ENCODE results near the gene B4GALT3. TPM values are rescaled to one million over a fixed set of nuclear protein-coding genes. Genes with fewer than 3 reads are reported as not detected.

B4GALT3 gene
- total RNA-seq, 1 experiment from 2014 or later, result 39.6 TPM

- Mint-ChIP-seq H3K9me3 (ENCODE audit: unreplicated experiment) (no peaks in the 10 kb centered on the region), H3K27ac (ENCODE audit: unreplicated experiment) (no peak overlapping the region), H3K27me3 (ENCODE audit: insufficient read depth, unreplicated experiment) (no peaks in the 10 kb centered on the region), H3K4me3 (ENCODE audit: unreplicated experiment) (no peak overlapping the region), H3K4me1 (ENCODE audit: low read depth, unreplicated experiment) (no peaks in the 10 kb centered on the region), H3K36me3 (ENCODE audit: insufficient read depth, unreplicated experiment) (peaks cover 38% of the 10 kb centered on the region)
- Histone ChIP-seq H3K4me1 (no peaks in the 10 kb centered on the region), H3K36me3 (ENCODE audit: control insufficient read depth, insufficient read depth, low read length) (peaks cover 1% of the 10 kb centered on the region; the same call in 1 of the 2 replicates), H3K9me3 (no peaks in the 10 kb centered on the region), H3K27me3 (replicated peaks; ENCODE audit: control insufficient read depth, insufficient read depth, low read length) (no peaks in the 10 kb centered on the region), H3K4me3 (ENCODE audit: low read depth, low read length) (no peak overlapping the region)
- POLR2A ChIA-PET, result no interaction called here
- intact Hi-C loops (cut with micrococcal nuclease; ENCODE audit: unreplicated experiment), result no loop called here
- CTCF ChIA-PET, result no interaction called here
- TF ChIP-seq, protein P1, sequence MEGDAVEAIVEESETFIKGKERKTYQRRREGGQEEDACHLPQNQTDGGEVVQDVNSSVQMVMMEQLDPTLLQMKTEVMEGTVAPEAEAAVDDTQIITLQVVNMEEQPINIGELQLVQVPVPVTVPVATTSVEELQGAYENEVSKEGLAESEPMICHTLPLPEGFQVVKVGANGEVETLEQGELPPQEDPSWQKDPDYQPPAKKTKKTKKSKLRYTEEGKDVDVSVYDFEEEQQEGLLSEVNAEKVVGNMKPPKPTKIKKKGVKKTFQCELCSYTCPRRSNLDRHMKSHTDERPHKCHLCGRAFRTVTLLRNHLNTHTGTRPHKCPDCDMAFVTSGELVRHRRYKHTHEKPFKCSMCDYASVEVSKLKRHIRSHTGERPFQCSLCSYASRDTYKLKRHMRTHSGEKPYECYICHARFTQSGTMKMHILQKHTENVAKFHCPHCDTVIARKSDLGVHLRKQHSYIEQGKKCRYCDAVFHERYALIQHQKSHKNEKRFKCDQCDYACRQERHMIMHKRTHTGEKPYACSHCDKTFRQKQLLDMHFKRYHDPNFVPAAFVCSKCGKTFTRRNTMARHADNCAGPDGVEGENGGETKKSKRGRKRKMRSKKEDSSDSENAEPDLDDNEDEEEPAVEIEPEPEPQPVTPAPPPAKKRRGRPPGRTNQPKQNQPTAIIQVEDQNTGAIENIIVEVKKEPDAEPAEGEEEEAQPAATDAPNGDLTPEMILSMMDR (IDR thresholded peaks at IDR 0.05; ENCODE audit: insufficient read depth in 1 of 2, low read depth in 1 of 2, low read length in 1 of 2, severe bottlenecking in 1 of 2, unreplicated experiment in 1 of 2), result no peak
- no peak for DNase-seq
- no TSS peak for BruUV-seq (replicated peaks)
These were observed 48.5 kb downstream of the B4GALT3 start for GRCh38 chr1:161128591-161129420.

DNA sequence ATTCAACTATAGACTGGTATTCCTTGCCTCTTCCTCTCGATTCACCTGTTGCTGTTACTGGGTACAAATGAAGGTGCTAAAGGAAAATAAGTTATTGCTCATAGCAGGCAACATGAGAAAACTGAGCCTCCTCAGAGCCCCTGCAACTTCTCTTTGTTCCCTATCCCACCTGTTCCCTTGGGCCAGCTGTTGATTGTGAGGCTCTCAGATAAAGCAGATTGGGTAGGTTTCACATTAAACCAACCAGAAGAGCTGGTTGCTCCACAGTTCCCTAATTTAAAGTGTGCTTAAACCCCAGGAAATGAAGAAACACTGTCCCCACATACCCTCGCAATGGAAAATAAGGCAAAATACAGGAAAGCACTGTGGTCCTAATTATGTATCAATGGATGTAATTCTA is 49.7 kb downstream of the B4GALT3 start:
- CTCF ChIA-PET, result no interaction called here

GRCh38 chr1:161122967-161123366 is 54.3 kb downstream of the B4GALT3 start:
- Mint-ChIP-seq H3K4me3 (ENCODE audit: unreplicated experiment) (no peak overlapping the region), H3K27ac (ENCODE audit: unreplicated experiment) (no peak overlapping the region), H3K4me1 (ENCODE audit: low read depth, unreplicated experiment) (peaks cover 13% of the 10 kb centered on the region), H3K9me3 (ENCODE audit: unreplicated experiment) (no peaks in the 10 kb centered on the region), H3K36me3 (ENCODE audit: insufficient read depth, unreplicated experiment) (peaks cover 77% of the 10 kb centered on the region), H3K27me3 (ENCODE audit: insufficient read depth, unreplicated experiment) (no peaks in the 10 kb centered on the region)
- H3K4me1 ChIP-seq, result peaks cover 17% of the 10 kb centered on the region
- H3K4me3 ChIP-seq (ENCODE audit: low read depth, low read length), result no peak overlapping the region
- no TSS peak for BruUV-seq (replicated peaks)
- intact Hi-C loops (cut with micrococcal nuclease; ENCODE audit: unreplicated experiment), result no loop called here
- H3K27me3 ChIP-seq (replicated peaks; ENCODE audit: control insufficient read depth, insufficient read depth, low read length), result no peaks in the 10 kb centered on the region
- POLR2A ChIA-PET, result no interaction called here
- peaks cover 5% of the 10 kb centered on the region for H3K36me3 ChIP-seq (ENCODE audit: control insufficient read depth, insufficient read depth, low read length)
- CTCF ChIA-PET, result no interaction called here
- H3K9me3 ChIP-seq, result no peaks in the 10 kb centered on the region
- no peak for DNase-seq
- TF ChIP-seq, protein P1 (IDR thresholded peaks at IDR 0.05; ENCODE audit: insufficient read depth in 1 of 2, low read depth in 1 of 2, low read length in 1 of 2, severe bottlenecking in 1 of 2, unreplicated experiment in 1 of 2), result no peak

More for the DNA sequence above, 49.7 kb downstream of the B4GALT3 start:
- peaks cover 3% of the 10 kb centered on the region; the same call in 1 of the 2 replicates for H3K36me3 ChIP-seq (ENCODE audit: control insufficient read depth, insufficient read depth, low read length)
- H3K27ac Mint-ChIP-seq (ENCODE audit: unreplicated experiment), result no peak overlapping the region
- no peaks in the 10 kb centered on the region for H3K4me1 ChIP-seq
- intact Hi-C loops (cut with micrococcal nuclease; ENCODE audit: unreplicated experiment), result no loop called here
- TF ChIP-seq, protein P1 (IDR thresholded peaks at IDR 0.05; ENCODE audit: insufficient read depth in 1 of 2, low read depth in 1 of 2, low read length in 1 of 2, severe bottlenecking in 1 of 2, unreplicated experiment in 1 of 2), result no peak
- no peaks in the 10 kb centered on the region for H3K27me3 ChIP-seq (replicated peaks; ENCODE audit: control insufficient read depth, insufficient read depth, low read length)
- H3K36me3 Mint-ChIP-seq (ENCODE audit: insufficient read depth, unreplicated experiment), result peaks cover 49% of the 10 kb centered on the region
- no peaks in the 10 kb centered on the region for H3K9me3 Mint-ChIP-seq (ENCODE audit: unreplicated experiment)
- no peak for DNase-seq
- H3K9me3 ChIP-seq, result no peaks in the 10 kb centered on the region
- H3K4me3 ChIP-seq (ENCODE audit: low read depth, low read length), result no peak overlapping the region
- H3K4me1 Mint-ChIP-seq (ENCODE audit: low read depth, unreplicated experiment), result no peaks in the 10 kb centered on the region
- POLR2A ChIA-PET, result no interaction called here
- H3K27me3 Mint-ChIP-seq (ENCODE audit: insufficient read depth, unreplicated experiment), result no peaks in the 10 kb centered on the region
- H3K4me3 Mint-ChIP-seq (ENCODE audit: unreplicated experiment), result no peak overlapping the region
- no TSS peak for BruUV-seq (replicated peaks)

Data from Caco-2 (cell line).